Liver (tissue), 9 donors: Measurements from ENCODE around the gene POPDC2. TPM values are rescaled to one million over a fixed set of nuclear protein-coding genes. Genes with fewer than 3 reads are reported as not detected.

Experiments used
- DNase-seq: peaks from one replicate; pipeline ENCODE4 v3.0.0-alpha.2; 2017; ENCODE audit warnings: low spot score
- H3K27ac ChIP-seq, 2 donors: one replicate each; pipeline ENCODE4 v1.7.0; 2013; ENCODE audit warnings: inconsistent platforms in 2 of 2, low read length in 2 of 2, control low read depth in 1 of 2, low read depth in 1 of 2, mild to moderate bottlenecking in 1 of 2
- H3K27me3 ChIP-seq, 4 donors: one replicate each; pipeline versions ENCODE4 v1.6.1 to v1.7.0; 2013; ENCODE audit warnings: low read length in 3 of 4, inconsistent platforms in 1 of 4, mild to moderate bottlenecking in 1 of 4, moderate library complexity in 1 of 4; ENCODE audit not compliant: control insufficient read depth in 4 of 4, insufficient read depth in 4 of 4
- H3K36me3 ChIP-seq, 4 donors: one replicate each; pipeline versions ENCODE4 v1.6.1 to v1.7.0; 2013; ENCODE audit warnings: low read length in 3 of 4, mild to moderate bottlenecking in 3 of 4, low read depth in 1 of 4, moderate library complexity in 1 of 4; ENCODE audit not compliant: control insufficient read depth in 4 of 4, insufficient read depth in 3 of 4
- H3K4me1 ChIP-seq, 4 donors: one replicate each; pipeline versions ENCODE4 v1.6.1 to v1.7.0; 2013; ENCODE audit warnings: low read length in 3 of 4, mild to moderate bottlenecking in 3 of 4, moderate library complexity in 1 of 4; ENCODE audit not compliant: control insufficient read depth in 4 of 4, insufficient read depth in 4 of 4
- H3K4me3 ChIP-seq, 3 donors: one replicate each; pipeline versions ENCODE4 v1.6.1 to v1.7.0; 2013; ENCODE audit warnings: low read length in 3 of 3, control low read depth in 1 of 3, low read depth in 1 of 3, mild to moderate bottlenecking in 1 of 3
- H3K9ac ChIP-seq, 2 donors: one replicate each; pipeline ENCODE4 v1.7.0; 2013; ENCODE audit warnings: low read length in 2 of 2, mild to moderate bottlenecking in 2 of 2, moderate library complexity in 2 of 2, control low read depth in 1 of 2, low read depth in 1 of 2
- H3K9me3 ChIP-seq, 4 donors: one replicate each; pipeline versions ENCODE4 v1.6.1 to v1.7.0; 2013; ENCODE audit warnings: low read length in 3 of 4; ENCODE audit not compliant: control insufficient read depth in 4 of 4
- EGR1 ChIP-seq, 2 donors: IDR thresholded peaks; 2 replicates each; pipeline ENCODE4 v1.6.1; 2016 to 2018; ENCODE audit warnings: antibody characterized with exemption in 2 of 2, low read depth in 2 of 2
- FOXA1 ChIP-seq: IDR thresholded peaks from 2 replicates; pipeline ENCODE4 v1.6.1; 2016; ENCODE audit warnings: antibody characterized with exemption
- FOXA2 ChIP-seq: IDR thresholded peaks from 2 replicates; pipeline ENCODE4 v1.6.1; 2016; ENCODE audit warnings: antibody characterized with exemption
- SP1 ChIP-seq: IDR thresholded peaks from 2 replicates; pipeline ENCODE4 v1.6.1; 2018; ENCODE audit warnings: antibody characterized with exemption, mild to moderate bottlenecking
- ZBTB33 ChIP-seq: IDR thresholded peaks from 2 replicates; pipeline ENCODE4 v1.6.1; 2016; ENCODE audit warnings: antibody characterized with exemption
- WGBS: extraction: QIAGEN DNeasy Blood & Tissue Kit; methylation state at CpG from one replicate; pipeline ENCODE4 v1.1.7; 2013; 5-methylcytosine and 5-hydroxymethylcytosine counted together
- polyA plus RNA-seq, 2 donors: library from polyadenylated mRNA; stranded (reverse) in 1 of 2; unstranded in 1 of 2; fragments of 200-250 nt in 1 of 2; fragments of >200 nt in 1 of 2; fragmentation: Nextera tagmentation in 1 of 2; extraction: Ambion mirVana in 1 of 2; gene quantifications; one replicate each; pipeline versions ENCODE4 v1.2.1 to v1.2.3, GENCODE V29; 2013 to 2015
- total RNA-seq, 2 donors: library from RNA; depleted of rRNA; stranded (reverse); fragments of >200 nt; gene quantifications; one replicate each; pipeline ENCODE4 v1.2.3, GENCODE V29; 2014
- TF ChIP-seq, protein P1 (sequence below): IDR thresholded peaks from 2 replicates; pipeline ENCODE4 v1.6.1; 2016; ENCODE audit warnings: antibody characterized with exemption
- TF ChIP-seq, protein P2 (sequence below): fragments of 150-350 bp; IDR thresholded peaks from 2 replicates; pipeline ENCODE4 v1.5.1; 2017; ENCODE audit warnings: improper control_type of control experiment, low read depth, low read length; ENCODE audit not compliant: missing input control
- TF ChIP-seq, protein P3 (sequence below): IDR thresholded peaks from 2 replicates; pipeline ENCODE4 v1.6.1; 2016; ENCODE audit warnings: antibody characterized with exemption
- TF ChIP-seq, protein P4 (sequence below): IDR thresholded peaks from 2 replicates; pipeline ENCODE4 v1.6.1; 2016; ENCODE audit warnings: antibody characterized with exemption, mild to moderate bottlenecking
- donor health status: healthy.
- donor health status: healthy.
- donor health status: healthy.
- donor health status: healthy.
- donor health status: healthy.

POPDC2 gene
- total and polyA plus RNA-seq, 4 donors = 0.16 to 1.1 (median 0.46) TPM

DNA sequence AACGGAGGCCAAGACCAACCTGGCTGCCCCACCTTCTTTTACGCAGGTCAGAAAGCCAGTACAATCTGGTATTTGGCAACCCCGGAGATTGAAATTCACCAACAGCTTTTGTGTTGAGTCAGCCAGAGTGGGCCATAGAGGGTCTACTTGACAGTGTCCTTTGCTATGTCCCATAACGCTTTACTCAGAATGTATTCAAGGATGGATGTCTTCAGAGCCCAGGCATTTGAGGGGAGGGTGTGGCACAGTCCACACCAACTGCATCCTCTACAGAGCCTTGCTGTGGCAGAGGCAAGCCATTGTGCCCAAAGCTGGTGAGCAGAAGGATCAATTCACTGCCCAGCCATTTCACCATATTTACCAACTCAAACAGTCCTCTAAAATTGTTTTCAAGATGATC lies 44.3 kb downstream of the POPDC2 start:
- no peak for DNase-seq
- no peaks in the 10 kb centered on the region for H3K4me1 ChIP-seq
- H3K4me3 ChIP-seq = no peak overlapping the region
- peaks cover 4 to 47% (median 22%) of the 10 kb centered on the region in 4 donors for H3K36me3 ChIP-seq
- H3K9me3 ChIP-seq = no peaks in the 10 kb centered on the region
- no peak overlapping the region for H3K27ac ChIP-seq
- no peaks in the 10 kb centered on the region for H3K27me3 ChIP-seq
- 86% methylated on average over 4 of the region's 4 CpGs for WGBS
- TF ChIP-seq ZBTB33 (no peak), FOXA1 (no peak), FOXA2 (no peak), SP1 (no peak), EGR1 (IDR thresholded peaks at IDR 0.05; ENCODE audit: low read depth in 2 of 2) (no peak)
- TF ChIP-seq, protein P1, sequence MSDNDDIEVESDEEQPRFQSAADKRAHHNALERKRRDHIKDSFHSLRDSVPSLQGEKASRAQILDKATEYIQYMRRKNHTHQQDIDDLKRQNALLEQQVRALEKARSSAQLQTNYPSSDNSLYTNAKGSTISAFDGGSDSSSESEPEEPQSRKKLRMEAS = no peak
- TF ChIP-seq, protein P2, sequence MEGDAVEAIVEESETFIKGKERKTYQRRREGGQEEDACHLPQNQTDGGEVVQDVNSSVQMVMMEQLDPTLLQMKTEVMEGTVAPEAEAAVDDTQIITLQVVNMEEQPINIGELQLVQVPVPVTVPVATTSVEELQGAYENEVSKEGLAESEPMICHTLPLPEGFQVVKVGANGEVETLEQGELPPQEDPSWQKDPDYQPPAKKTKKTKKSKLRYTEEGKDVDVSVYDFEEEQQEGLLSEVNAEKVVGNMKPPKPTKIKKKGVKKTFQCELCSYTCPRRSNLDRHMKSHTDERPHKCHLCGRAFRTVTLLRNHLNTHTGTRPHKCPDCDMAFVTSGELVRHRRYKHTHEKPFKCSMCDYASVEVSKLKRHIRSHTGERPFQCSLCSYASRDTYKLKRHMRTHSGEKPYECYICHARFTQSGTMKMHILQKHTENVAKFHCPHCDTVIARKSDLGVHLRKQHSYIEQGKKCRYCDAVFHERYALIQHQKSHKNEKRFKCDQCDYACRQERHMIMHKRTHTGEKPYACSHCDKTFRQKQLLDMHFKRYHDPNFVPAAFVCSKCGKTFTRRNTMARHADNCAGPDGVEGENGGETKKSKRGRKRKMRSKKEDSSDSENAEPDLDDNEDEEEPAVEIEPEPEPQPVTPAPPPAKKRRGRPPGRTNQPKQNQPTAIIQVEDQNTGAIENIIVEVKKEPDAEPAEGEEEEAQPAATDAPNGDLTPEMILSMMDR = no peak
- no peak overlapping the region for H3K9ac ChIP-seq

DNA sequence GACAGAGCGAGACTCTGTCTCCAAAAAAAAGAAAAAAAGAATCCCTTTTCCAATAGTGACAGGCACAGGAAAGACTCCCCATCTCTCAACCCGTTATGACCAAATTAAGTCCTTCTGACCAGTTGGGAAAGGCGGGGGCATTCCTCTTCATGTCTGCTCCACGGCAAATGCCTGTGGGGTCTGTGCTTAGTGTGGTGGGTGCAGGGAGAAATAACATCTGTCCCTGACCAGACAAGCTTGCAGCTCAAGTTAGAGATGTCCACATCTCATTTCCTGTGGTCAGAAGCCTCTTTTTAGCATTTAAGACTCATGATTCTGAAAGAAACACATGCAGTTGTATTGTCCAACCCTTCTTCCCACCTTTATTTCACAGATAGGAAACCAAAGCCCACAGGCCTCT lies 46.5 kb downstream of the POPDC2 start:
- Histone ChIP-seq H3K4me3 (no peak overlapping the region), H3K9ac (no peak overlapping the region), H3K36me3 (peaks cover 4 to 26% (median 11%) of the 10 kb centered on the region in 4 donors), H3K9me3 (no peaks in the 10 kb centered on the region), H3K4me1 (no peaks in the 10 kb centered on the region), H3K27me3 (no peaks in the 10 kb centered on the region), H3K27ac (no peak overlapping the region)
- DNase-seq = no peak
- no peak for TF ChIP-seq SP1
- 96% methylated on average over 4 of the region's 4 CpGs for WGBS

DNA sequence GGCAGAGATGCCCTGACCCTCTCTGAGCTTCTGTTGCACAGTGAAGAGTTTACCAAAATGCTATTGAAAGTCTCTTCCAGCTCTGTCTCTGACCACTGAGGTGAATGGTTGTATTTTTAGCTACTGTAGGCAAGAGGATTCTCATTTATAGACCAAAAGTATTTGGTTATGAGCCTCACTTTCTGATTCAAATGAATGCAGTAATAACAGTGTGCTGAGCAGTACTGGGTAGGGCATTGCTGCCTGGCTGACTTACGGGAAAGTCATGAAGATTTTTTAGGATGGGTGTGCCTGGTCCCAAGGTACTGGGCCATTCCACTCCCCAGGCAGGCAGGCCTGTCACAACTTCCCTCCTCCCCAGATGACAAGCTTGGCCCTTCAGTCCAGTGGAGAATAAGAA lies 47.2 kb downstream of the POPDC2 start:
- H3K4me1 ChIP-seq = no peaks in the 10 kb centered on the region
- H3K27ac ChIP-seq = no peak overlapping the region
- no peak overlapping the region for H3K4me3 ChIP-seq
- peaks cover 4 to 20% (median 11%) of the 10 kb centered on the region in 4 donors for H3K36me3 ChIP-seq
- DNase-seq = no peak
- WGBS = 92% methylated on average over 1 of the region's 1 CpG
- no peaks in the 10 kb centered on the region for H3K27me3 ChIP-seq
- H3K9me3 ChIP-seq = no peaks in the 10 kb centered on the region
- TF ChIP-seq, protein P3, sequence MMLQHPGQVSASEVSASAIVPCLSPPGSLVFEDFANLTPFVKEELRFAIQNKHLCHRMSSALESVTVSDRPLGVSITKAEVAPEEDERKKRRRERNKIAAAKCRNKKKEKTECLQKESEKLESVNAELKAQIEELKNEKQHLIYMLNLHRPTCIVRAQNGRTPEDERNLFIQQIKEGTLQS = no peak
- TF ChIP-seq, protein P4, sequence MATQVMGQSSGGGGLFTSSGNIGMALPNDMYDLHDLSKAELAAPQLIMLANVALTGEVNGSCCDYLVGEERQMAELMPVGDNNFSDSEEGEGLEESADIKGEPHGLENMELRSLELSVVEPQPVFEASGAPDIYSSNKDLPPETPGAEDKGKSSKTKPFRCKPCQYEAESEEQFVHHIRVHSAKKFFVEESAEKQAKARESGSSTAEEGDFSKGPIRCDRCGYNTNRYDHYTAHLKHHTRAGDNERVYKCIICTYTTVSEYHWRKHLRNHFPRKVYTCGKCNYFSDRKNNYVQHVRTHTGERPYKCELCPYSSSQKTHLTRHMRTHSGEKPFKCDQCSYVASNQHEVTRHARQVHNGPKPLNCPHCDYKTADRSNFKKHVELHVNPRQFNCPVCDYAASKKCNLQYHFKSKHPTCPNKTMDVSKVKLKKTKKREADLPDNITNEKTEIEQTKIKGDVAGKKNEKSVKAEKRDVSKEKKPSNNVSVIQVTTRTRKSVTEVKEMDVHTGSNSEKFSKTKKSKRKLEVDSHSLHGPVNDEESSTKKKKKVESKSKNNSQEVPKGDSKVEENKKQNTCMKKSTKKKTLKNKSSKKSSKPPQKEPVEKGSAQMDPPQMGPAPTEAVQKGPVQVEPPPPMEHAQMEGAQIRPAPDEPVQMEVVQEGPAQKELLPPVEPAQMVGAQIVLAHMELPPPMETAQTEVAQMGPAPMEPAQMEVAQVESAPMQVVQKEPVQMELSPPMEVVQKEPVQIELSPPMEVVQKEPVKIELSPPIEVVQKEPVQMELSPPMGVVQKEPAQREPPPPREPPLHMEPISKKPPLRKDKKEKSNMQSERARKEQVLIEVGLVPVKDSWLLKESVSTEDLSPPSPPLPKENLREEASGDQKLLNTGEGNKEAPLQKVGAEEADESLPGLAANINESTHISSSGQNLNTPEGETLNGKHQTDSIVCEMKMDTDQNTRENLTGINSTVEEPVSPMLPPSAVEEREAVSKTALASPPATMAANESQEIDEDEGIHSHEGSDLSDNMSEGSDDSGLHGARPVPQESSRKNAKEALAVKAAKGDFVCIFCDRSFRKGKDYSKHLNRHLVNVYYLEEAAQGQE = no peak
- H3K9ac ChIP-seq = no peak overlapping the region
